GM19438 (cell line): ENCODE data around the gene EXOC5.
"Not testable (repeated sequence)": the region's sequence is repeated elsewhere in the genome, so short reads cannot be mapped to it uniquely, and the experiment has no call there.

Experiments used
- ATAC-seq: cut with Tn5 transposase; IDR thresholded peaks from one replicate; pipeline ENCODE4 v1.9.1; 2021; ENCODE audit warnings: low read depth; ENCODE audit not compliant: unreplicated experiment

EXOC5 gene

GRCh38 chr14:57261604-57262003 is 7.1 kb downstream of the EXOC5 start:
- ATAC-seq: no peak

- ATAC-seq: no peak
Observed at GRCh38 chr14:57259672-57260071, 9.0 kb downstream of the EXOC5 start.

GRCh38 chr14:57258221-57258620 is 10.5 kb downstream of the EXOC5 start:
- ATAC-seq: not testable (repeated sequence)

GRCh38 chr14:57254884-57255283 is 13.8 kb downstream of the EXOC5 start:
- no peak for ATAC-seq

- ATAC-seq: no peak
Observed at GRCh38 chr14:57246933-57247657, 21.6 kb downstream of the EXOC5 start.

- ATAC-seq: no peak
Observed at GRCh38 chr14:57245941-57246340, 22.8 kb downstream of the EXOC5 start.

- ATAC-seq: no peak
Observed at GRCh38 chr14:57244106-57244505, 24.6 kb downstream of the EXOC5 start.

- ATAC-seq: no peak
Observed at GRCh38 chr14:57243320-57243719, 25.4 kb downstream of the EXOC5 start.

- not testable (repeated sequence) for ATAC-seq
Observed at GRCh38 chr14:57240115-57240514, 28.6 kb downstream of the EXOC5 start.

- ATAC-seq: no peak
Observed at GRCh38 chr14:57232006-57232405, 36.7 kb downstream of the EXOC5 start.

GRCh38 chr14:57228320-57228719 is 40.4 kb downstream of the EXOC5 start:
- not testable (repeated sequence) for ATAC-seq

GRCh38 chr14:57227083-57227482 is 41.6 kb downstream of the EXOC5 start:
- no peak for ATAC-seq

GRCh38 chr14:57221931-57222330 is 46.8 kb downstream of the EXOC5 start:
- ATAC-seq: no peak

GRCh38 chr14:57212919-57213318 is 55.8 kb downstream of the EXOC5 start:
- ATAC-seq: no peak

GRCh38 chr14:57209561-57209960 is 59.1 kb downstream of the EXOC5 start:
- no peak for ATAC-seq

GRCh38 chr14:57205938-57206337 is 62.8 kb downstream of the EXOC5 start:
- no peak for ATAC-seq

GRCh38 chr14:57202672-57203071 is 66.0 kb downstream of the EXOC5 start:
- not testable (repeated sequence) for ATAC-seq

GRCh38 chr14:57199921-57200320 is 68.8 kb downstream of the EXOC5 start:
- ATAC-seq: no peak

GRCh38 chr14:57189070-57189469 is 79.6 kb downstream of the EXOC5 start:
- no peak for ATAC-seq

GRCh38 chr14:57182760-57183503 is 85.8 kb downstream of the EXOC5 start:
- ATAC-seq: no peak

GRCh38 chr14:57179273-57179672 is 89.4 kb downstream of the EXOC5 start:
- ATAC-seq: no peak

- ATAC-seq: no peak
Observed at GRCh38 chr14:57174466-57174865, 94.2 kb downstream of the EXOC5 start.
